ENCODE results near the gene BRD8. TPM values are rescaled to one million over a fixed set of nuclear protein-coding genes. Genes with fewer than 3 reads are reported as not detected.
"Not testable (repeated sequence)": the region's sequence is repeated elsewhere in the genome, so short reads cannot be mapped to it uniquely, and the experiment has no call there.

BRD8 gene
- total and polyA plus RNA-seq, 8 donors, result 42.0 to 212 (median 158) TPM

DNA sequence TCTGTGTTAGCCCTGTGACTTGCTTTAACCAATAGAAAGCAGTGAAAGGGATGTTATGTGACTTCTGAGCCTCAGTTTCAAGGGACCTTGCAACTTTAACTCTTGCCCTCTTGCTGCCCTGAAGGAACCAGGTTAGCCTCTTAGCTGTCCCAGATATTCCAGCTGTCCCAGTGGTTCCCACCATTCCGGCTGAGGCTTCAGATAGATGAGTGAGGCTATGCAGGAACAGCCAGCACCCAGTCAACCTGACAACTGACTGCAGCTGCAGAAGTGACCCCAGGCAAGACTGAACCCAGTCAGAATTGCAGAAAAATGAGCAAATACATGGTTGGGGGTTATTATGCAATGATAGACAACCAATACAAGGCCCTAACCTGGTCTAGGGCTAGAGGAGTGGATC, 45.1 kb upstream of the BRD8 start:
- intact Hi-C loops (cut with DNase I), result no loop called here
- ATAC-seq (no peak), DNase-seq (no peak)
- H3K4me3 ChIP-seq, result no peak overlapping the region
- no peaks in the 10 kb centered on the region for H3K27me3 ChIP-seq
- H3K9me3 ChIP-seq, result peaks cover 0 to 4% of the 10 kb centered on the region in 2 donors
- TF ChIP-seq, protein P1, sequence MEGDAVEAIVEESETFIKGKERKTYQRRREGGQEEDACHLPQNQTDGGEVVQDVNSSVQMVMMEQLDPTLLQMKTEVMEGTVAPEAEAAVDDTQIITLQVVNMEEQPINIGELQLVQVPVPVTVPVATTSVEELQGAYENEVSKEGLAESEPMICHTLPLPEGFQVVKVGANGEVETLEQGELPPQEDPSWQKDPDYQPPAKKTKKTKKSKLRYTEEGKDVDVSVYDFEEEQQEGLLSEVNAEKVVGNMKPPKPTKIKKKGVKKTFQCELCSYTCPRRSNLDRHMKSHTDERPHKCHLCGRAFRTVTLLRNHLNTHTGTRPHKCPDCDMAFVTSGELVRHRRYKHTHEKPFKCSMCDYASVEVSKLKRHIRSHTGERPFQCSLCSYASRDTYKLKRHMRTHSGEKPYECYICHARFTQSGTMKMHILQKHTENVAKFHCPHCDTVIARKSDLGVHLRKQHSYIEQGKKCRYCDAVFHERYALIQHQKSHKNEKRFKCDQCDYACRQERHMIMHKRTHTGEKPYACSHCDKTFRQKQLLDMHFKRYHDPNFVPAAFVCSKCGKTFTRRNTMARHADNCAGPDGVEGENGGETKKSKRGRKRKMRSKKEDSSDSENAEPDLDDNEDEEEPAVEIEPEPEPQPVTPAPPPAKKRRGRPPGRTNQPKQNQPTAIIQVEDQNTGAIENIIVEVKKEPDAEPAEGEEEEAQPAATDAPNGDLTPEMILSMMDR (IDR thresholded peaks at IDR 0.05), result no peak
- H3K27ac ChIP-seq, result no peak overlapping the region
- peaks cover 0 to 8% of the 10 kb centered on the region in 2 donors for H3K4me1 ChIP-seq
- no peaks in the 10 kb centered on the region for H3K36me3 ChIP-seq

DNA sequence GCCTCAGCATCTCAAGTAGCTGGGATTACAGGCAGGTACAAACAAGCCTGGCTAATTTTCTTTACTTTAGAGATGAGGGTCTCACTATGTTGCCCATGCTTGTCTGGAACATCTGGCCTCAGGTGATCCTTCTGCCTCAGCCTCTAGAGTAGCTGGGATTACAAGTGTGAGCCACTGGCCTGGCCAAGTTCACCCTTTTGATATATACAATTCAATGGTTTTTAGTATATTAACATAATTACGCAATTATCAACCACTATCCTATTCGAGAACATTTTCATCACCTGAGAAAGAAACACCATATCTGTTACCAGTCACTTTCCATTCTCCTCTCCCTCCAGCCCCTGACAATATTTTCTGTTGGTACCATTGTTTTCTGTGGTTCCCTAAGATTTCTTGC, 38.4 kb upstream of the BRD8 start:
- H3K4me3 ChIP-seq, result no peak overlapping the region
- H3K36me3 ChIP-seq, result no peaks in the 10 kb centered on the region
- ATAC-seq, result no peak
- TF ChIP-seq, protein P1 (IDR thresholded peaks at IDR 0.05), result no peak
- H3K4me1 ChIP-seq, result peaks cover 8 to 15% of the 10 kb centered on the region in 2 donors
- intact Hi-C loops (cut with DNase I), result no loop called here
- no peak overlapping the region for H3K27ac ChIP-seq
- H3K9me3 ChIP-seq, result no peaks in the 10 kb centered on the region
- DNase-seq, result no peak
- no peaks in the 10 kb centered on the region for H3K27me3 ChIP-seq

DNA sequence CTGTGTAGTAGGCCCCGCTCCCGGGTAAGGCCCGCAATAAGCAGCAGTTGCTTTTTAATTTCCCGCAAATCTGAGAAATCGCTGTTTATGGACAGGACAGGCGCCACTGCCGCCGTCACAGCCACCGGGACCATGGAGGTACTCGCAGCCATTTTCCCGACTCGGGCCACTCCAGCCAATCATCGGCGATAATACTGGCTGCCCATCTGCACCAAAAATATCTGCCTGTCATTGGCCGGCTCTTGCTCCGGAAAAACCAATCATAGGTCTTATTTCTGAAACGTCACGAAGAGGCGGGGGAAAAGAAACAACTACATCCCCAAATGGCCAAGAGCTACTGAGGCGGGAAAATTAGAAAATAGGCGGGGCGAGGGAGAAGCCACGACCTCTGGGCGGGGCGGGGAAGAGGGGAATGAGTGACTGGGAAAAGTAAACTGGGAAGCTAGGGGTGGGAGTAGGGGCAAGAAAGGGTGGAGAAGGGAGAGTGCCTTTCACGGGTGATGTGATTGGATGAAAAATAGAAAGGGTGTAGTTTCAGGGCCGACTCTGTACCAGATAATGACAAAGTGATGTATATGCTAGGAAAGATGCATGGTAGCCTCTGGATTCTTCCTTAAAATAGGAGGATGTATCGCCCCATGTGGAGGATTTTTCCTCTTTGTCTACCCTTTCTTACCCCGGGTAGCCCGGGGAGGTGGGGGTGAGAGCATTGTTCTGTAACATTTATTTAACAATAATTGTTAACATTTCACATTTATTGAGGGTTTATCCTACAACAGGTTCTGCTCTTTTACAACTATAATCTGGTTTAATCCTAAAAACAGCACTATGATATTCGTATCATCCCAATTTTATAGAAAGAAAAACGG, 35.0 kb upstream of the BRD8 start, which contains the start of gene CDC23:
CDC23 (minus strand) TSS at position 163 of the 869 bp plus-strand sequence; CDS start at position 152, 11 bp downstream.
- DNase-seq, result peak; percentile 92 to 98 (median 94)
- TF ChIP-seq, protein P1 (IDR thresholded peaks at IDR 0.05), result no peak
- H3K36me3 ChIP-seq, result peaks cover 0 to 4% of the 10 kb centered on the region in 2 donors
- H3K4me3 ChIP-seq, result peak within 1 kb of the TSS; percentile 81 to 94
- peaks cover 8 to 30% of the 10 kb centered on the region in 2 donors for H3K4me1 ChIP-seq
- no peaks in the 10 kb centered on the region for H3K9me3 ChIP-seq
- peak; percentile 99 for ATAC-seq
- no peaks in the 10 kb centered on the region for H3K27me3 ChIP-seq
- intact Hi-C loops (cut with DNase I), result no loop called here
- H3K27ac ChIP-seq, result peak within 1 kb of the TSS; percentile 45 to 69

DNA sequence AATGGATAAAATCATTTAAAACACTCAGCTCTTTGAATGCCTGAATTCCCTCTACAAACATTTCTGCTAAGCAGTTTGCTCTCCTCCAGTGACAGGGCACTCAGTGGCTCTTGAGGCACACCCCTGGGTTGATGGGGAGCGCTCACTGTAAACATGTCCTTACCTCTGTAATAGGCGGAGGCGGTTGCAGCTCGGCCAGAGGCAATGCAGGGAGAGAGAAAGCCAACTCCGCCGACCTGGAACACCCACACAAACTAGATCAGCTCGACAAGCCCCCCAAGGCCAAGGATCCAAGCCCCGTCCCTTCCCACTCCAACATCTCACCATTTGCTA, 34.4 kb upstream of the BRD8 start:
- peak; percentile 66 for ATAC-seq
- peaks cover 0 to 8% of the 10 kb centered on the region in 2 donors for H3K36me3 ChIP-seq
- peak in 1 of 4 donors; percentile 40 for DNase-seq

DNA sequence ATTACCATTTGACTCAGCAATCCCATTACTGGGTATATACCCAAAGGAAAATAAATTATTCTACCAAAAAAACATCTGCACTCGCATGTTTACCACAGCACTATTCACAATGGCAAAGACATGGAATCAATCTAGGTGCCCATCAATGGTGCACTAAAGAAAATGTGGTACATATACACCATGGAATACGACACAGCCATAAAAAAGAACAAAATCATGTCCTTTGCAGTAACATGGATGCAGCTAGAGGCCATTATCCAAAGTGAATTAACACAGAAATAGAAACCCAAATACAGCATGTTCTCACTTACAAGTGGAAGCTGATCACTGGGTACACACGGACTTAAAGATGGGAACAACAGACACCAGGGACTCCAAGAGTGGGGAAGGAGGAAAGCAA, 32.6 kb upstream of the BRD8 start:
- DNase-seq, result no peak
- intact Hi-C loops (cut with DNase I), result no loop called here
- no peak for ATAC-seq
- Histone ChIP-seq H3K27ac (no peak overlapping the region), H3K4me1 (peaks cover 8 to 30% of the 10 kb centered on the region in 2 donors), H3K4me3 (no peak overlapping the region), H3K27me3 (no peaks in the 10 kb centered on the region), H3K36me3 (peaks cover 0 to 20% of the 10 kb centered on the region in 2 donors), H3K9me3 (no peaks in the 10 kb centered on the region)
- TF ChIP-seq, protein P1 (IDR thresholded peaks at IDR 0.05), result no peak

More for the DNA sequence above, 34.4 kb upstream of the BRD8 start:
- Histone ChIP-seq H3K4me3 (peak overlapping the region; percentile 81 to 94), H3K27ac (peak overlapping the region; percentile 45 to 69), H3K4me1 (peaks cover 8 to 30% of the 10 kb centered on the region in 2 donors), H3K27me3 (no peaks in the 10 kb centered on the region), H3K9me3 (no peaks in the 10 kb centered on the region)
- intact Hi-C loops (cut with DNase I), result no loop called here
- TF ChIP-seq, protein P1 (IDR thresholded peaks at IDR 0.05), result no peak

DNA sequence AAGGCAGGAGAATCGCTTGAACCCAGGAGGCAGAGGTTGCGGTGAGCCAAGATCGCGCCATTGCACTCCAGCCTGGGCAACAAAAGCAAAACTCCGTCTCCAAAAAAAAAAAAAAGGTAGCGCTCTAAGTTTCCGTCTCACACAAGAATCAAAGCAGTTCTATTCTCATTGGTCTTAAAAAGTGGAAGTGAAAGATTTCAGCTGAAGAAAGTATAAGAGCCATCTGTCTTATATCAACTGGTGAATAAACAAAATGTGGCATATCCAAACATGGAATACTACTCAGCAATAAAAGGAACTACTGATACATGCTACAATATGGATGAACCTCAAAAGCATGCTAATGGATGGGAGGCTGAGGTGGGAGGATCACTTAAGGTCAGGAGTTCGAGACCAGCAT, 15.4 kb upstream of the BRD8 start:
- intact Hi-C loops (cut with DNase I); H3K4me1 ChIP-seq; H3K4me3 ChIP-seq; ATAC-seq; H3K27ac ChIP-seq; DNase-seq; H3K27me3 ChIP-seq; H3K9me3 ChIP-seq: not testable (repeated sequence)
- peaks cover 0 to 91% of the 10 kb centered on the region in 2 donors for H3K36me3 ChIP-seq

All from left lung (tissue), 10 donors.